ENCODE results near the gene SPTLC3. TPM values are rescaled to one million over a fixed set of nuclear protein-coding genes. Genes with fewer than 3 reads are reported as not detected.

The SPTLC3 gene
- total RNA-seq, result 10 to 100 TPM in 1 of 4 donors, 1 to 10 TPM in 3; 6.4 to 10.9 (median 7.7) TPM

GRCh38 chr20:13008761-13009681 is at the start of gene SPTLC3:
TSS of gene SPTLC3 (plus strand) at chr20:13008972. CDS start at chr20:13009268, 296 bp downstream.
- TF ChIP-seq, protein P1, sequence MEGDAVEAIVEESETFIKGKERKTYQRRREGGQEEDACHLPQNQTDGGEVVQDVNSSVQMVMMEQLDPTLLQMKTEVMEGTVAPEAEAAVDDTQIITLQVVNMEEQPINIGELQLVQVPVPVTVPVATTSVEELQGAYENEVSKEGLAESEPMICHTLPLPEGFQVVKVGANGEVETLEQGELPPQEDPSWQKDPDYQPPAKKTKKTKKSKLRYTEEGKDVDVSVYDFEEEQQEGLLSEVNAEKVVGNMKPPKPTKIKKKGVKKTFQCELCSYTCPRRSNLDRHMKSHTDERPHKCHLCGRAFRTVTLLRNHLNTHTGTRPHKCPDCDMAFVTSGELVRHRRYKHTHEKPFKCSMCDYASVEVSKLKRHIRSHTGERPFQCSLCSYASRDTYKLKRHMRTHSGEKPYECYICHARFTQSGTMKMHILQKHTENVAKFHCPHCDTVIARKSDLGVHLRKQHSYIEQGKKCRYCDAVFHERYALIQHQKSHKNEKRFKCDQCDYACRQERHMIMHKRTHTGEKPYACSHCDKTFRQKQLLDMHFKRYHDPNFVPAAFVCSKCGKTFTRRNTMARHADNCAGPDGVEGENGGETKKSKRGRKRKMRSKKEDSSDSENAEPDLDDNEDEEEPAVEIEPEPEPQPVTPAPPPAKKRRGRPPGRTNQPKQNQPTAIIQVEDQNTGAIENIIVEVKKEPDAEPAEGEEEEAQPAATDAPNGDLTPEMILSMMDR (IDR thresholded peaks at IDR 0.05; ENCODE audit: low read depth), result no peak

- TF ChIP-seq, protein P1 (IDR thresholded peaks at IDR 0.05; ENCODE audit: low read depth), result no peak
Observed at GRCh38 chr20:12961725-12962124, 47.0 kb upstream of the SPTLC3 start.

DNA sequence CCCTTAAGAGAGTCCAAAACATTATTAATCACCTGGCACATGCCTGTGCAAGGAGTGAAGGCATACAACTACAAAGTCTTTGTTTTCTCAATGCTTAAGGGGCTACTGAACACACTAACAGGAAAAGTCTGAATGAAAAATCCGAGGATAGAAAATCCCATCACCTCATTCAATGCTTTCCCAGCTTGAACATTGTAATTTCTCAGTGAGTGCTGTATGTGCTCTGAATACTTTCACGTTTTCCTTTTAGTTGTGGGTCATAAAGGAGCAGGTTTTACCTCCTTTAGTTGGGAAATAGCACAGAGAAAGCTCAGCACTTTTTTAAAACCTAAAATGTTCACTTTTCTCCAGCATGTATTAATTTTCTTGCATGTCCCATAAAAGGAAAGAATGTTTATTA is 45.9 kb upstream of the SPTLC3 start:
- TF ChIP-seq, protein P1 (IDR thresholded peaks at IDR 0.05; ENCODE audit: low read depth), result no peak

DNA sequence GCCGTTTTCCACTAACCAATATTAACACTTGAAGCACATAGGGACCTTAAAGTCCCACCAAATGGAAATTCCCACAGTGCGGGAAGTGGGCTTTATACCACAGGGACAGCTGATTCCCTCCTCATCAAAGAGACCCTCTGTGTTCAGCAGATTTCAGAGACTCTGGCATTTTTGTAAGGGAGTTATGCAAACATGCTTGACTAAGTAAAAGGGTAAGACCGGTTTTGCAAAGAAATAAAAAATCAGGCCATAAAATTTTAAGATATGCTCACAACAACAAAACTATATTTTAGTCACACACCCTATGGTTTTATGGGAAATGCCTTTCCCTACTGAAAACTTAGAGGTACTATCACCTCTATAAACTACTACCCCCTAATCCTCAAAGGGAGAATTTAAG is 45.4 kb upstream of the SPTLC3 start:
- TF ChIP-seq, protein P1 (IDR thresholded peaks at IDR 0.05; ENCODE audit: low read depth), result no peak

GRCh38 chr20:12965212-12965869 is 43.4 kb upstream of the SPTLC3 start:
- TF ChIP-seq, protein P1 (IDR thresholded peaks at IDR 0.05; ENCODE audit: low read depth), result no peak

GRCh38 chr20:12965870-12966251 is 42.9 kb upstream of the SPTLC3 start:
- TF ChIP-seq, protein P1 (IDR thresholded peaks at IDR 0.05; ENCODE audit: low read depth), result no peak

GRCh38 chr20:12966468-12967085 is 42.2 kb upstream of the SPTLC3 start:
- TF ChIP-seq, protein P1 (IDR thresholded peaks at IDR 0.05; ENCODE audit: low read depth), result no peak

Data from subcutaneous adipose tissue (tissue), 4 donors.